Measurements from ENCODE around the gene ZDHHC20.
A peak's percentile ranks its signal among the peaks of the same experiment; 100 is the strongest.

GRCh38 chr13:21478881-21479808, 20.0 kb upstream of the ZDHHC20 start:
- TF ChIP-seq, protein P1, sequence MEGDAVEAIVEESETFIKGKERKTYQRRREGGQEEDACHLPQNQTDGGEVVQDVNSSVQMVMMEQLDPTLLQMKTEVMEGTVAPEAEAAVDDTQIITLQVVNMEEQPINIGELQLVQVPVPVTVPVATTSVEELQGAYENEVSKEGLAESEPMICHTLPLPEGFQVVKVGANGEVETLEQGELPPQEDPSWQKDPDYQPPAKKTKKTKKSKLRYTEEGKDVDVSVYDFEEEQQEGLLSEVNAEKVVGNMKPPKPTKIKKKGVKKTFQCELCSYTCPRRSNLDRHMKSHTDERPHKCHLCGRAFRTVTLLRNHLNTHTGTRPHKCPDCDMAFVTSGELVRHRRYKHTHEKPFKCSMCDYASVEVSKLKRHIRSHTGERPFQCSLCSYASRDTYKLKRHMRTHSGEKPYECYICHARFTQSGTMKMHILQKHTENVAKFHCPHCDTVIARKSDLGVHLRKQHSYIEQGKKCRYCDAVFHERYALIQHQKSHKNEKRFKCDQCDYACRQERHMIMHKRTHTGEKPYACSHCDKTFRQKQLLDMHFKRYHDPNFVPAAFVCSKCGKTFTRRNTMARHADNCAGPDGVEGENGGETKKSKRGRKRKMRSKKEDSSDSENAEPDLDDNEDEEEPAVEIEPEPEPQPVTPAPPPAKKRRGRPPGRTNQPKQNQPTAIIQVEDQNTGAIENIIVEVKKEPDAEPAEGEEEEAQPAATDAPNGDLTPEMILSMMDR (IDR thresholded peaks at IDR 0.05) = peak; percentile 23 to 69 (median 47)
- TF ChIP-seq POLR2A (IDR thresholded peaks at IDR 0.05) = no peak

Measured in thyroid gland (tissue), 4 donors.